Smooth muscle cell (in vitro differentiated cells): ENCODE measurements around the gene CXCR3. TPM values are rescaled to one million over a fixed set of nuclear protein-coding genes. Genes with fewer than 3 reads are reported as not detected.

Source experiments
- DNase-seq: peaks from one replicate; lab custom pipeline; 2025; ENCODE audit not compliant: unreplicated experiment; lab: John Stamatoyannopoulos, UW
- H2AFZ ChIP-seq: fragments of 200-600 bp; sonication (generic); 2 replicates; pipeline ENCODE4 v1.6.0; 2016; ENCODE audit warnings: antibody characterized with exemption, low read depth, mild to moderate bottlenecking
- H3F3A ChIP-seq: fragments of 200-600 bp; sonication (generic); 2 replicates; pipeline ENCODE4 v1.6.0; 2017; ENCODE audit warnings: antibody characterized with exemption, low read depth
- H3K27ac ChIP-seq: fragments of 200-600 bp; sonication (generic); 2 replicates; pipeline ENCODE4 v1.5.1; 2016; ENCODE audit warnings: low read depth, mild to moderate bottlenecking
- H3K27me3 ChIP-seq: fragments of 200-600 bp; sonication (generic); 2 replicates; pipeline ENCODE4 v1.6.1; 2016; ENCODE audit warnings: low read depth, mild to moderate bottlenecking
- H3K36me3 ChIP-seq: fragments of 200-600 bp; sonication (generic); 2 replicates; pipeline ENCODE4 v1.5.1; 2016; ENCODE audit warnings: low read depth
- H3K4me1 ChIP-seq: fragments of 200-600 bp; sonication (generic); 2 replicates; pipeline ENCODE4 v1.5.1; 2016; ENCODE audit warnings: low read depth
- H3K4me2 ChIP-seq: fragments of 200-600 bp; sonication (generic); 2 replicates; pipeline ENCODE4 v1.6.0; 2016; ENCODE audit warnings: mild to moderate bottlenecking
- H3K4me3 ChIP-seq: fragments of 200-600 bp; sonication (generic); 2 replicates; pipeline ENCODE4 v1.5.1; 2016; ENCODE audit warnings: mild to moderate bottlenecking
- H3K79me2 ChIP-seq: fragments of 200-600 bp; sonication (generic); 2 replicates; pipeline ENCODE4 v1.6.0; 2016; ENCODE audit warnings: low read depth, mild to moderate bottlenecking
- H3K9ac ChIP-seq: fragments of 200-600 bp; sonication (generic); 2 replicates; pipeline ENCODE4 v1.6.0; 2016; ENCODE audit warnings: low read depth
- H3K9me3 ChIP-seq: fragments of 200-600 bp; sonication (generic); replicated peaks from 2 replicates; pipeline ENCODE4 v1.5.1; 2016; ENCODE audit warnings: low read depth
- H4K20me1 ChIP-seq: fragments of 200-600 bp; sonication (generic); 2 replicates; pipeline ENCODE4 v1.6.0; 2016; ENCODE audit warnings: low read depth
- WGBS: methylation state at CpG from one replicate; pipeline ENCODE4 v1.1.7; 2016; ENCODE audit warnings: low lambda C conversion rate; 5-methylcytosine and 5-hydroxymethylcytosine counted together
- polyA plus RNA-seq: library from polyadenylated mRNA; unstranded; fragments of >200 nt; fragmentation: Nextera tagmentation; extraction: Ambion mirVana; gene quantifications from 2 replicates; pipeline ENCODE4 v1.2.1, GENCODE V29; 2016
- total RNA-seq: library from RNA; depleted of rRNA; stranded (reverse); fragments of >200 nt; gene quantifications from 2 replicates; pipeline ENCODE4 v1.2.3, GENCODE V29; 2014
- TF ChIP-seq, protein P1 (sequence below): fragments of 200-600 bp; sonication (generic); IDR thresholded peaks from 2 replicates; pipeline ENCODE4 v1.5.1; 2017; ENCODE audit warnings: borderline replicate concordance, mild to moderate bottlenecking, antibody characterized with exemption; ENCODE audit not compliant: insufficient read depth, poor library complexity, severe bottlenecking

CXCR3 gene
- total and polyA plus RNA-seq, 2 experiments from 2014 or later = 0.53 TPM; not detected in 1

GRCh38 chrX:71581210-71581609 is 37.1 kb downstream of the CXCR3 start:
- TF ChIP-seq, protein P1, sequence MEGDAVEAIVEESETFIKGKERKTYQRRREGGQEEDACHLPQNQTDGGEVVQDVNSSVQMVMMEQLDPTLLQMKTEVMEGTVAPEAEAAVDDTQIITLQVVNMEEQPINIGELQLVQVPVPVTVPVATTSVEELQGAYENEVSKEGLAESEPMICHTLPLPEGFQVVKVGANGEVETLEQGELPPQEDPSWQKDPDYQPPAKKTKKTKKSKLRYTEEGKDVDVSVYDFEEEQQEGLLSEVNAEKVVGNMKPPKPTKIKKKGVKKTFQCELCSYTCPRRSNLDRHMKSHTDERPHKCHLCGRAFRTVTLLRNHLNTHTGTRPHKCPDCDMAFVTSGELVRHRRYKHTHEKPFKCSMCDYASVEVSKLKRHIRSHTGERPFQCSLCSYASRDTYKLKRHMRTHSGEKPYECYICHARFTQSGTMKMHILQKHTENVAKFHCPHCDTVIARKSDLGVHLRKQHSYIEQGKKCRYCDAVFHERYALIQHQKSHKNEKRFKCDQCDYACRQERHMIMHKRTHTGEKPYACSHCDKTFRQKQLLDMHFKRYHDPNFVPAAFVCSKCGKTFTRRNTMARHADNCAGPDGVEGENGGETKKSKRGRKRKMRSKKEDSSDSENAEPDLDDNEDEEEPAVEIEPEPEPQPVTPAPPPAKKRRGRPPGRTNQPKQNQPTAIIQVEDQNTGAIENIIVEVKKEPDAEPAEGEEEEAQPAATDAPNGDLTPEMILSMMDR = no peak
- Histone ChIP-seq H3K4me1 (no peaks in the 10 kb centered on the region), H3K9ac (no peak overlapping the region), H3K9me3 (no peaks in the 10 kb centered on the region), H3F3A (no peaks in the 10 kb centered on the region), H4K20me1 (no peaks in the 10 kb centered on the region), H3K79me2 (no peaks in the 10 kb centered on the region), H3K4me3 (no peak overlapping the region), H3K36me3 (no peaks in the 10 kb centered on the region), H3K27ac (no peak overlapping the region), H3K4me2 (no peak overlapping the region), H2AFZ (no peak overlapping the region), H3K27me3 (no peaks in the 10 kb centered on the region)
- no peak for DNase-seq
- WGBS = 86% methylated on average over 5 of the region's 5 CpGs

DNA sequence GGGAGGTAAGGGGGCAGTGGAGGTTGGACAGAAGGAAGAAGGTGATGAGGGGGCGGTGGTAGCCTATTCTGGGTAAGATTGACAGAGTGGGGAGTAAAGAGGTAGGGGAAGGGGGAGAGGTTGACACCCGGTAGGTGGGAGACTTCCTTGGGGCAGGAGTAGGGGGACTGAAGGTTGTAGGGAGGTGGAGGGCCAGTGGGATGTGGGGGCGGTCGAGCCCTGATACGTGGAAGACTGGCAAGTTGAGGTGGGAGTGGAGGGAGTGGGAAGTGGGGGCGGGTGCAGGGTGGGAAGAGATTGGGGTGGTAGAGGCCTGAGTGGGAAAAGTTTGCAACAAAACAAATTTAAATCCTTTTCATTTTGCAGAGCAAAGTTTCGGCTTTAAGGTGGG is 38.3 kb downstream of the CXCR3 start:
- H4K20me1 ChIP-seq = no peaks in the 10 kb centered on the region
- no peak overlapping the region for H3K9ac ChIP-seq
- H3K27ac ChIP-seq = no peak overlapping the region
- H3K9me3 ChIP-seq = peaks cover 3% of the 10 kb centered on the region
- H3K4me2 ChIP-seq = no peak overlapping the region
- no peaks in the 10 kb centered on the region for H3K27me3 ChIP-seq
- no peaks in the 10 kb centered on the region for H3K4me1 ChIP-seq
- no peaks in the 10 kb centered on the region for H3F3A ChIP-seq
- peaks cover 7% of the 10 kb centered on the region for H3K36me3 ChIP-seq
- no peaks in the 10 kb centered on the region for H3K79me2 ChIP-seq
- TF ChIP-seq, protein P1 = no peak
- WGBS = 100% methylated on average over 2 of the region's 7 CpGs
- DNase-seq = no peak
- H3K4me3 ChIP-seq = no peak overlapping the region
- H2AFZ ChIP-seq = no peak overlapping the region

GRCh38 chrX:71579136-71579989 is 38.9 kb downstream of the CXCR3 start:
- Histone ChIP-seq H3K4me1 (no peaks in the 10 kb centered on the region), H3F3A (no peaks in the 10 kb centered on the region), H3K9me3 (peaks cover 3% of the 10 kb centered on the region), H3K36me3 (peaks cover 9% of the 10 kb centered on the region), H3K27ac (no peak overlapping the region), H3K27me3 (no peaks in the 10 kb centered on the region), H4K20me1 (no peaks in the 10 kb centered on the region), H3K4me2 (no peak overlapping the region), H3K79me2 (no peaks in the 10 kb centered on the region), H3K4me3 (no peak overlapping the region), H2AFZ (no peak overlapping the region), H3K9ac (no peak overlapping the region)
- TF ChIP-seq, protein P1 = no peak
- 86% methylated on average over 8 of the region's 26 CpGs for WGBS
- DNase-seq = no peak
